GM19324 (cell line): ENCODE data around the gene SMC4.

ENCODE experiments used
- ATAC-seq: cut with Tn5 transposase; IDR thresholded peaks from one replicate; pipeline ENCODE4 v1.9.1; 2021; ENCODE audit warnings: mild to moderate bottlenecking, moderate library complexity; ENCODE audit not compliant: unreplicated experiment, low FRiP score

SMC4 gene

DNA sequence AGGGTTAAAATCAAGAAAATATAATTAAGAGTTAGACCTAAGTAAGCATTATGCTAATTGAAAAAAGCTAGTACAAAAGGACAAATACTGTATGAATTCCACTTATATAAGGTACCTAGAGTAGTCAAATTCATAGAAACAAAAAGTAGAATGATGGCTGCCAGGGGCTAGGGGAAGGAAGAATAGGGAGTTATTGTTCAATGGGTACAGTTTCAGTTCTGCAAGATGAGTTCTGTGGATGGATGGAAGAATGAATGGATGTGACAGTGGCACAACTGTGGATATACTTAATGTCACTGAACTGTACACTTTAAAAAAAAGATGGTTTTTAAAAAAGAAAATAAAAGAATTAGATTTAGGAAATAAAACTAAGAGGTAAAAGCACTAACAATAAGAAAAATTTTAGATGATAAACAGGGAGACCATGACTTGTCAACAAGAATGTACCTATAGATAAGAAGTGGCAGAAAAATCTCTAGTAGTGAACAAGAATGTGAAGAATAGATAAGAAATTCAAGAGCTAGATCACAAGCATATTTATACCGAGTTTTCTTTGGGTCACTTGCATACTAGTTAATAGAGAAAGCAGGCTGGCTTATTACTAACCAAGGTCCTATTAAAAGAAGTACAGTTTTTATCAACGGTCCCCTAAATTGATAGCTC lies 6.0 kb upstream of the SMC4 start:
- no peak for ATAC-seq

DNA sequence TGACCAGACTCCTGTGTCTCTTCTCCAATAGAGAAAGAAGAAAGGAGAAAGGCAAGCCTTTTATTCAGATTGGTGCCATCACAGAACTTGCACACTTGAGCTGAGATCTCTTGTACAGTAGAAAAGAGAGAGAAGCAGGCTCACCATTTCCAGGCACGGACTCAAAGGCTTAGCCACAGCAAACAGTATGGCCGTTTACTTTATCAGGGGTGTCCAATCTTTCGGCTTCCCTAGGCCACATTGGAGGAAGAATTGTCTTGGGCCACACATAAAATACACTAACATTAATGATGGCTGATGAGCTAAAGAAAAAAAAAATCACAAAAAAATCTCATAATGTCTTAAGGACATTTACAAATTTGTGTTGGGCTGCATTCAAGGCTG lies 5.4 kb upstream of the SMC4 start:
- ATAC-seq, result no peak

DNA sequence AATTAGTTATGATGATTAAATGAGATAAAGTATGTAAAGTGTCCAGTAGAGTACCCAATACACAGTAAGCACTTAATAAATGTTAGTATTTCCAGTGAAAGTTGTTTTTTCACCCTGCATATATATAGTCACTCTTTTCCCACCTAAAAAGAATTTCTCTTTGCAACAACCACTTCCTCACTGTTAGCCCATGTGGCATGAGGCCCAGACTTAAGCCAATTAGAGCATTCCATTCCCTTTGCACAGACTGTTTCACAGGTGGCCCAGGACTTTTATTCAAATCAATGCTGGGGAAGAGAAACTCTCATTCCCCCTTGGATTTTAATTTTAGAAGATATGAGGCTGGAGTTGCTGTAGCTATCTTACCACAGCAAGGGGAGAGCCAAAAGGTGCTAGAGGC lies 4.2 kb upstream of the SMC4 start:
- ATAC-seq, result no peak

DNA sequence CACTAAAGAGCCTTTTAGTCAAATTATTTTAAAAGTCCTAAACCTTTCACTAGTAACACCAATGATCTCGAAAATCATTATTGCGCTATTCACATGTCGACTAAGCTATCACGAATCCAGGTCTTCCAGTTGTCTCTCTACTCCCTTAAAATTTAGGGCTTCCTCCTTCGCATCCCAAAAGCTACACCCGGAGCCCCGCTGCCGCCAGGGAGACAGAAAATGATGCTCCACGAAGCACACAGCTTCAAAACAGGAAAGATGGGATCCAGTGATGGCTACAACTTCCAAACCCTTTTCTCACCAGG lies 678 bp upstream of the SMC4 start:
- peak; percentile 8 for ATAC-seq

DNA sequence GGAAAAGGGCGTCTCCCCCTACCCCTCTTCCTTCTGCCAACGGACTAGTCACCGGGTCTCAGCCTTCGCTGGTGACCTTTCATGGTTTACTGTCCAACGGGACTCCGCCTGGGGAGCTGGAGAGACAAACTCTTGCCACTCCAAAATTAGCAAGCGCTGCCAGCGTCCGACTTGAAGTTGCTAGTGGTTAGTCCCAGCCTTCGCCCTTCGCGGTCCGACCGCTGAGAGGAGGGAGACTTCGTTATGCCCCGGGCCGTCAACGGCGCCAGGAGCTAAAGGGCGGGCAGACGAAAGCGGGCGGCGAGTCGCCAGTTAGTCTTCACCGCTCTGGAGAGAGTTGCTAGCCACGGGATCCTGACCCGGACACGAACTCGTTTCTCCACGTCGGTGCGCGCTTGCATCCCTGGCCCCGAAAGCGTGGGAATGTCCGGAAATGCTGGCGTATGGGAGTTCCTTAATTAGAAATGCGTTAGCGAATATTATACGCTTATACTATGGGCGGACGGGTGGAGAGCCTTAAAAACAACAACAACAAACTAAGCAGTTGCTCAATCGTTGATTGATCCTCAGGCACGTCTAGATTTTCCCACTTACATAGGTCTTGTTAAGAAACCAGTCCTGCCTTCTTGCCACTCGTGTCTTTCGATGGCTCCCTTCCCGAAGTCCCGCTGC lies 716 bp downstream of the SMC4 start:
- peak; percentile 23 for ATAC-seq

DNA sequence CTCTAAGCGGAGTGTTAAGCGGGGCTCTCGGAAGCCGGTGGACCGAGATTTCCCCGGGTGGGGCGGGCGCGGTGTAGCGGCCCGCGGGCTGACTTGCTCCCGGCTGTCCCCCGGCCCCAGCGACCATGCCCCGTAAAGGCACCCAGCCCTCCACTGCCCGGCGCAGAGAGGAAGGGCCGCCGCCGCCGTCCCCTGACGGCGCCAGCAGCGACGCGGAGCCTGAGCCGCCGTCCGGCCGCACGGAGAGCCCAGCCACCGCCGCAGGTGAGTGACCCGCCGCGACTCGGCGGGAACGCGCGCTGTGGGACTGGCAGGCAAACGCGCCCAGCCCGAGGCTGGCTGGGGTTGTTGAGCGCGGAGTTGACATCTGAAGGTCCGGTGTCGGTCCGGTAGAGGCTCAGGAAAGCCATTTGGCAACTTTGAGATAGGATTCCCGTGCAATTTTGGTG lies 1.3 kb downstream of the SMC4 start:
- peak; percentile 35 for ATAC-seq

DNA sequence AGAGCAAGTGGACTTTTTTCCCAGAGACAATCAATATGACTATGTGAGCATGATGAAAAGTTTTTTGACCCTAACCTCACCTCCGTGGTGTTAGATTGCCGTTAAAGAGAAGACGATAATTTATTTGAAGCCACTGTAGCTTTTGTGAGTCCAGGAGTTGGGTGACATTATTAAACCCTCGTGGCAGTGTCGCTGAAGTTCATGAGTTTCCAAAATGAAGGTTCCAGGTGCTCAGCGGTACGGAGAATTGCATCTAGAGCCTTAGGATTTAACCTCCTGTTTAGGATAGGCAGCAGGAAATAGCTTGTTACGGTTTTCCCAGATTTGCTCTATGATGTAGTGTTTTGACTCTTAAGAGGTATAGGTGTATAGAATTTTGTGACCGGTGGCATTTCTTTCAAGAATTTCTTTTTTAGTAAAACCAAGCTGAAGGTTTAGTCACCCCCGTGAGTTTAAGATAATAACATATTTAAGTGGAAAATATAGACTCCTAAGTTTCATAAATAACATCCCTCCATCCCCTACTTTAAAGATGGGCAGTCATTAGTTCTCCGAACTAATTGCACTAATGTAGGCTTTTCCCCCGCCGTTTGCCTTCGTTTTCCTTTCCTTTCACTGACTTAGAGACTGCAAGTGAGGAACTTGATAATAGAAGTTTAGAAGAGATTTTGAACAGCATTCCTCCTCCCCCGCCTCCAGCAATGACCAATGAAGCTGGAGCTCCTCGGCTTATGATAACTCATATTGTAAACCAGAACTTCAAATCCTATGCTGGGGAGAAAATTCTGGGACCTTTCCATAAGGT lies 2.0 kb downstream of the SMC4 start:
- no peak for ATAC-seq

DNA sequence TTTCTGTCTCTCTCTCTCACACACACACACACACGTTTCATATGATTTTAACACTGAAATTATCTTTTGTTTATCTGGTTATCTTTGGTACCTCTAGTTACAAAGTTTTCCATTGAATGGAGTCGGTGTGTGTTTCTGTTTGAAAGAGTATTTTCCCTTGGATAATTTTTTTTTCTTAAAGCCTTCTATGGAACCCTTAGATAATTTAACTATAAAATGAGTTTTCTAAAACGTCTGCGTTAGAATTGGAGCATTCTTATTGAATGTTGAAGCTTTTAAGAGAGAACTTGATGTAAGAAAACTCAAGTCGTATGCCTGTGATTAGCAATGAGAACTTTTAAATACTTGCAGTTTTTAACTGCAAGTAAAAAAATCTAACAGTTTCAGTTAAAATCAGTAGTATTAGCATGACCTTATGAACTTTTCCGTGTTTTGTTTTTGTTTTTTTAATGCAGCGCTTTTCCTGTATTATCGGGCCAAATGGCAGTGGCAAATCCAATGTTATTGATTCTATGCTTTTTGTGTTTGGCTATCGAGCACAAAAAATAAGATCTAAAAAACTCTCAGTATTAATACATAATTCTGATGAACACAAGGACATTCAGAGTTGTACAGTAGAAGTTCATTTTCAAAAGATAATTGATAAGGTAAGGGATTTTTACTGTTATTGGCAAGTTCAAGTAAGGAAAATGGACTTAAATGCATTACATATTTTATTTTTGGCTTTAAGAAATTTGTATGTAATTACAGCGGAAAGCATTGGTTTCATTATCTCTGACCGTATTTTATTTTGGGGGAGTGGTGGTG lies 3.0 kb downstream of the SMC4 start:
- no peak for ATAC-seq

DNA sequence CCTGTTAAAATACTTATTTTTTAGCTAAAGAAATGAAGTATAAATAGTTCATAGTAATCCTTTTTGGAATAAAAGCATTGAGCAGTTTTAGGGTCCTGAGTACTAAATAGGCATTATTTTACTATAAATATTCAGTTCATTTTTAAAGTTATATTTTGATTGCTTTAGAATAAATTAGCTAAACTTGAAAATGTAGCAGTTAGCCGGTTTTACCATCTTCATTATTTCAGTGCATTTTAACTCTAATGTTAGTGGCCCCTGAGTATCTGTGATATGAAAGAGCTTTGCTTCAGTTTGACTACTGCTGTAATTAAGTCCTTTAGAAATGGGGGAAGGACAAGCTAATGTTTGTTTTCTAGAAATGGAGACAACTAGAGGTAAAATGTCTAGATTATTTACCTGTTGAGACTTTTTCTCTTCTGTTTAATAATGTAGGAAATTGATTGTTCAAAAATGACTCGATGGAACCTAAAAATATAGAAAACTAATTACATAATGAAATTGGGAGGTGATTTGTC lies 3.6 kb downstream of the SMC4 start:
- ATAC-seq, result no peak

DNA sequence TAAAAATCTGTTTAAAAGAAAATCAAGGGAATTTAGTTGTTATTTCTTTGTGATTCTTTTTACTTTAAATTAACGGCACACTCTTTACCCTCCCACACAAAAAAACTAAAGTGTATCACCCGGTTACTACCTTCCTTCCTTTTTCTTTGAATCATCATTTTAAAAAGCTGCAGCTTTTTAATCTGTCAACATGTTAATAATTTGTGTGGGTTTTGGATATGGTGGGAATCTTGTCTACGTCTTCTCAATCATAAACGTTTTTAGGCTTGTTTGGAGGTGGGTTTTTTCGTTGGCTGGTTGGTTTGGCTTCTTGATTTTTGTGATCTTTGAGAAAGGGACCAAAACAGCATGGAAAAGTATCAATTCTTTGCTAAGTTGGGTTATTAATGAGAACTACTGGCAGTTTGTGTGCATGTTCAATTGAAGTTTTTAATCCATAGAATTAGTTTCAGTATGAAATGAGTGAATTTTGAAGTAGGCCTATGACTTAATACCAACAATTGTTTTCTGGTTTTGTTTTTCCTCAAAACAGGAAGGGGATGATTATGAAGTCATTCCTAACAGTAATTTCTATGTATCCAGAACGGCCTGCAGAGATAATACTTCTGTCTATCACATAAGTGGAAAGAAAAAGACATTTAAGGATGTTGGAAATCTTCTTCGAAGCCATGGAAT lies 4.5 kb downstream of the SMC4 start:
- ATAC-seq, result no peak

DNA sequence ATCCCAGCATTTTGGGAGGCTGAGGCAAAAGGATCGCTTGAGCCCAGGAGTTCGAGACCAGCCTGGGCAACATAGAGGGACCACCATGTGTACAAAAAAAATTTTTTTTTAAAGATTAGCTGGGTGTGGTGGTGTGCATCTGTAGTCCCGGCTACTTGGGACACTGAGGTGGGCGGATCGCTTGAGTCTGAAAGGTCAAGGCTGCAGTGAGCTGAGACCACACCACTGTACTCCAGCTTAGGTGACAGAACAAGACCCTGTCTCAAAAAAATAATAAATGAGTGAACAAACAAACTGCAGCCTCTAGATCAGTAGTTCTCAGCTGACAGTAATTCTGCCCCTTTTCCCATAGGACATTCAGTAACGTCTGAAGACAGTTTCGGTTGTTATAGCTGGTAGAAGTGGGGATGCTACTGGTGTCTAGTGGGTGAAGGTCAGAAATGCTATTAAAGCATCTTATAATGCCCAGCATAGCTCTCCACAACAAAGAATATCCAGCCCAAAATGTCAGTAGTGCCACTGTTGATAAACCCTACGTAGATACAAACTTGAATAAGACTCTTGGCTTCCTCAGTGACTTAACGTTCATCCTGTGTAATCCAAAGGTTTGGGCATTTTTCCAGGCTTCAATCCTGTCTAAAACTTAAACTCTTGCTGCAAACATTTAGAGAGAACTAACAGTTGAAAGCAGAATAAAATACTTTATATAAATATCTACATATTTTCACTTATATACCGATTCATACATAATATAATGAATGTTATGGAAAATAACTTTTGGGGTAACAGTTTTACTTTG lies 10.6 kb downstream of the SMC4 start:
- ATAC-seq, result no peak

DNA sequence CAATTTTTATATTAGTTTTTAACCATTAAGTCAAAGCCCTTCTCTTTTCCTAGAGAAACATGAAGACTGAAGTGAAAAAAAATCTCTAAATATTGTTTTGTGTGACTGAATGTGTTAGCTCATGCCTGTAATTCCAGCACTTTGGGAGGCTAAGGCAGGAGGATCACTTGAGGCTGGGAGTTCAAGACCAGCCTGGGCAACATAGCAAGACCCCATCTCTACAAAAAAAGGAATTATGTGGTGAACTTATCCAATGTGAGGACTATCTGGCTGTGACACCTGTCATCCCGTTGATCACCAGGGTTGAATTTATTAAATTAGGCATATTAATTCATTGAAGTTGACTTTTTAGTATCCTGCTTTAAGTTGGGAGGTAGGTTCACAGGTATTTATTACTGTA lies 13.0 kb downstream of the SMC4 start:
- ATAC-seq, result no peak

DNA sequence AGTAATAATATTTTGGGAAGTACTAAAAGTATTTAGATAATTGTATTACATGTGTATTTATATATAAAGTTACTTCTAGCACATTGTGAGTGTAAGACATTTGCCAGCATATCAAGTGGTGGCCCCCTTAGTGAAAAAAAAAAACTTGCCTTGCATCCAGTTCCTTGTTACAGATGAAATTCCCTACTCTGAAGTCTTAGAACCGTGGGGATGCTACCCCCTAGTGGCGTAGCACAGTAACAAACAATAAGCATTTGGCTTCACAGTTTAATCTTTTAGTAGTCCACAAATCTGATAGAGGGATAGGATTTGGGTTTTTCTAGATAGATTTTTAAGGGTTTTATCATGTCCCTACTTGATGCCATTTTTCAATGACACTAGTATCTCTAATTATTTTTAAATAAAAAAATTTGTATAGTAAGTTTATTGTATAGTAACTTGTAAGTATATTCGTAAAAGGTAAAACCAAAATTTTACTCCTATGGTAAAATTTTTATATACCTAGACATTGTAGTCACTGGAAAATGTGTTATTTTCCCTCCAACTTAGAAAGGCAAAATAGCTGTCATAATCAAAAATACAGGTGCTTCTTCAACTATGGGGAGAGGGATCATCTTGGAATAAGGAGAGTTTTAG lies 14.3 kb downstream of the SMC4 start:
- ATAC-seq, result no peak

DNA sequence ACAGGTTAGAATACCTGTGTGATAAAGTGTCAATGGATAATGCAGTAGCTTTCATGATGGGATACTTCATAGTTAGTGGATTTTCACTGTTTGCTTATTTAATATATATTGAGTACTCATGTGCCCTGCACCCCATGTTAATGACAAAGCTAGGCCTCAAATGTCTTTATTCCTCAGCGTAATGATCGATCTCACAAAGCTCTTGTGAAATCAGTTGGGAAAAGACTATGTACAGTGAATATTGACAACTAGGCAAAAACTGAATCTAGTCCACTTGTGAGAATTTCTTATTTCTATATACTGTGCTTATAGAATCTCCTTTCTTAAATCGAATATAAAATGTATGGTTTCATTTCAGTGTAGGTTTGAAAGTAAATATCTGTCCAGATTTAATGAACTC lies 17.9 kb downstream of the SMC4 start:
- ATAC-seq, result no peak

DNA sequence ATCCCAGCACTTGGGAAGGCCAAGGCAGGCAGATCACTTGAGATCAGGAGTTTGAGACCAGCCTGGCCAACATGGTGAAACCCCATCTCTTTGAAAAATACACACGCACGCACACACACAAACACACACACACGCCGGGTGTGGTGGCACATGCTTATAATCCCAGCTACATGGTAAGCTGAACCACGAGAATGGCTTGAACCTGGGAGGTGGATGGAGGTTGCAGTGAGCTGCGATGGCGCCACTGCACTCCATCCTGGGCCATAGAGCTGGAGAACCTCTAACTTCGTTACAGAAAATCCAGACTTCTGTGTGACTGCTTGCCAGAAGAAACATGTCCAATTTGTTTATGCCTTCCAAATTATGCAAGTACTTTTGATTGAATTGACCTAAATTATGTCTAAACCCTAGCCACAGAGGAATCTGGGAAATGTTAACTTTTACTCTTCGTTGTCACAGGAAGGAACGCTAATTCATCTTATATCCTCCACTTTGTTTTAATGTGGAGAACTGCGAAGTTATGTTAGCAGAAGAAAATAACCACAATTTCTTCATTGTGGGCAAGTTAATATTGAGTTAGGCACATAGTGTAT lies 28.5 kb downstream of the SMC4 start:
- ATAC-seq, result no peak

DNA sequence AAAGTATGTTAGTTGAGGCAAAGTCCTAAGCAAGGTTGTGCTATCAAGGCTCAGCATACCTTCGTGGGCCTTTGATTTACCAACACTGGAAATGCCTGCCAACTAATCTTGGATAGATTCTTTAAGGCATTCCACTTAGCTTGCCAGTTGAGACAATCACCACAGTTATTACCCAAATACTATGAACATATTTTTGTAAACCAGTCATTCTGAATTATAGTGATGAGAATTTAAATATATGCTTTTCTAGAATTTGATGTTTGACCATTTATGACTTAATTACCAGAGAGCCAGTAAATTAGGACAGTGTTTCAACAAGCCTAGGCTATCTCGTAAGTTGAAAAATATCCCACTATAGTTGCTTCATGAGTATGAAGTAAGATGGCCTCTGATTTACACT lies 34.6 kb downstream of the SMC4 start:
- no peak for ATAC-seq

DNA sequence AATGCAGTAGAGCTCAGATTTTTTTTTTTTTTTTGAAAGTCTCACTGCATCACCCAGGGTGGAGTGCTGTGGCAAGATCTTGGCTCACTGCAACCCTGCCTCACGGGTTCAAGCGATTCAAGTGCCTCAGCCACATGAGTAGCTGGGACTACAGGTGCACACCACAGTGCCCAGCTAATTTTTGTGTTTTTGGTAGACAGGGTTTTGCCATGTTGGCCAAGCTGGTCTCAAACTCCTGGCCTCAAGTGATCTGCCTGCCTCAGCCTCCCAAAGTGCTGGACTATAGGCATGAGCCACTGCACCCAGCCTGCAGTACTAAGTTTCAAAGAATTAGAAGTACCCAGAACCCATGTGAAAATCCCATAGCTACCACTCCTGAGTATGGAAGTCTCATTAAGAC lies 35.6 kb downstream of the SMC4 start:
- ATAC-seq, result no peak

DNA sequence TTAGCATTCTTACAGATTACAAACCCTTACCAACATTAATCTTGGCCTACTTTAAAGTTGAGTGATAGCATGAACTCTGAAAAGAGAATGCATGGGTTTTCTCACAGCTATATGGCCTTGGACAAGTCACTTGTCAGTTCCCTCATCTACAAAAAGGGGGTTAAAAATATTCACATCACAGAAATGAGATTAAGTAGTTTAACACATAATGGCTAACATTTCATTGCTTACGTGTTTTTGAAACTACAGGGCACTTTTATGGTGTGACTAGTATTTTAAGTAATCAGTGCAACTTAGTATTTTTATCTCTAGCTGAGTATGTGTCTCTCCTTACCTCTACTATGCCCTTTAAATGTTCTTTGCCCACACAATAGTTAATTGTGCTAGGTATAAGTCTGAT lies 36.3 kb downstream of the SMC4 start:
- ATAC-seq, result no peak

DNA sequence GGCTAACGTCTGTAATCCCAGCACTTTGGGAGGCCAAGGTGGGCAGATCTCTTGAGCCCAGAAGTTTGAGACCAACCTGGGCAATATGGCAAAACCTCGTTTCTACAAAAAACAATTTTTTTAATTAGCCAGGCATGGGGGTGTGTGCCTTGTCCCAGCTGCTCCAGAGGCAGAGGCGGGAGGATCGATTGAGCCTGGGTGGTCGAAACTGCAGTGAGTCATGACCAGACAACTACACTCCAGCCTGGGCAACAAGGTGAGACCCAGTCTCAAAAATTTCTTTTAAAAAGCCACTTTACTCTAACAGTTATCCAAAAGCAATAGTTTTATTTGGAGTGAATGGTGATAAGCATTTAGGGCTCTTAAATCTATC lies 37.6 kb downstream of the SMC4 start:
- ATAC-seq, result no peak
